Ramos (cell line): ENCODE measurements around the gene ADAM15.

Experiments used
- in situ Hi-C: fragments of 300-500 bp; cut with MboI; formaldehyde crosslinking; loops from one replicate; pipeline ENCODE4 v1.14.3; 2022; ENCODE audit warnings: low sequenced_read_pairs; ENCODE audit not compliant: unreplicated experiment

The ADAM15 gene

GRCh38 chr1:155050560-155051341 lies at the start of gene ADAM15:
Gene ADAM15, plus strand, starts transcription at chr1:155051316. Its CDS starts 71 bp downstream, at chr1:155051387.
- in situ Hi-C loops = loop anchor here (25.0 kb wide), 1 partner anchor 388 kb away; no protein-coding TSS in a partner anchor

- in situ Hi-C loops = no loop called here
These were observed 49.8 kb upstream of the ADAM15 start for GRCh38 chr1:155001425-155001674.

GRCh38 chr1:155001675-155002463 lies 49.2 kb upstream of the ADAM15 start:
- in situ Hi-C loops = no loop called here

- in situ Hi-C loops = no loop called here
These were observed 48.5 kb upstream of the ADAM15 start, which contains the start of gene ZBTB7B for GRCh38 chr1:155002464-155003226. Gene ZBTB7B, plus strand, starts transcription at chr1:155002802. Its CDS starts 11,859 bp downstream, at chr1:155014661.

GRCh38 chr1:155003227-155003765 lies 47.8 kb upstream of the ADAM15 start:
- in situ Hi-C loops = no loop called here

GRCh38 chr1:155003766-155004351 lies 47.3 kb upstream of the ADAM15 start:
- in situ Hi-C loops = no loop called here

GRCh38 chr1:155004352-155005075 lies 46.6 kb upstream of the ADAM15 start:
- in situ Hi-C loops = no loop called here

GRCh38 chr1:155005076-155006011 lies 45.8 kb upstream of the ADAM15 start:
- in situ Hi-C loops = no loop called here

- in situ Hi-C loops = no loop called here
These were observed 44.5 kb upstream of the ADAM15 start for GRCh38 chr1:155006601-155007101.

- in situ Hi-C loops = no loop called here
These were observed 43.8 kb upstream of the ADAM15 start for GRCh38 chr1:155007251-155007828.

GRCh38 chr1:155008015-155008941 lies 42.8 kb upstream of the ADAM15 start:
- in situ Hi-C loops = no loop called here

- in situ Hi-C loops = no loop called here
These were observed 41.9 kb upstream of the ADAM15 start for GRCh38 chr1:155009221-155009711.

GRCh38 chr1:155009742-155010141 lies 41.4 kb upstream of the ADAM15 start:
- in situ Hi-C loops = no loop called here

GRCh38 chr1:155010211-155010918 lies 40.8 kb upstream of the ADAM15 start:
- in situ Hi-C loops = no loop called here

- in situ Hi-C loops = no loop called here
These were observed 40.1 kb upstream of the ADAM15 start for GRCh38 chr1:155011004-155011416.

- in situ Hi-C loops = no loop called here
These were observed 39.6 kb upstream of the ADAM15 start for GRCh38 chr1:155011437-155012025.
